Prostate gland (tissue), 2 donors: ENCODE data around the gene CTNNA1.

ENCODE experiments used
- POLR2A ChIP-seq: fragments of 450-650 bp; IDR thresholded peaks from one replicate; pipeline ENCODE4 v1.6.1; 2016; ENCODE audit warnings: antibody characterized with exemption, mild to moderate bottlenecking
- TF ChIP-seq, protein P1 (sequence below), 4 experiments: fragments of 200-600 bp in 2 of 4; fragments of 450-650 bp in 2 of 4; sonication (generic) in 2 of 4; IDR thresholded peaks; 1 replicate in 3 of 4; 2 replicates in 1 of 4; pipeline ENCODE4 v1.5.1; 2016 to 2019; ENCODE audit warnings: antibody characterized with exemption in 4 of 4, mild to moderate bottlenecking in 2 of 4, moderate library complexity in 2 of 4

DNA sequence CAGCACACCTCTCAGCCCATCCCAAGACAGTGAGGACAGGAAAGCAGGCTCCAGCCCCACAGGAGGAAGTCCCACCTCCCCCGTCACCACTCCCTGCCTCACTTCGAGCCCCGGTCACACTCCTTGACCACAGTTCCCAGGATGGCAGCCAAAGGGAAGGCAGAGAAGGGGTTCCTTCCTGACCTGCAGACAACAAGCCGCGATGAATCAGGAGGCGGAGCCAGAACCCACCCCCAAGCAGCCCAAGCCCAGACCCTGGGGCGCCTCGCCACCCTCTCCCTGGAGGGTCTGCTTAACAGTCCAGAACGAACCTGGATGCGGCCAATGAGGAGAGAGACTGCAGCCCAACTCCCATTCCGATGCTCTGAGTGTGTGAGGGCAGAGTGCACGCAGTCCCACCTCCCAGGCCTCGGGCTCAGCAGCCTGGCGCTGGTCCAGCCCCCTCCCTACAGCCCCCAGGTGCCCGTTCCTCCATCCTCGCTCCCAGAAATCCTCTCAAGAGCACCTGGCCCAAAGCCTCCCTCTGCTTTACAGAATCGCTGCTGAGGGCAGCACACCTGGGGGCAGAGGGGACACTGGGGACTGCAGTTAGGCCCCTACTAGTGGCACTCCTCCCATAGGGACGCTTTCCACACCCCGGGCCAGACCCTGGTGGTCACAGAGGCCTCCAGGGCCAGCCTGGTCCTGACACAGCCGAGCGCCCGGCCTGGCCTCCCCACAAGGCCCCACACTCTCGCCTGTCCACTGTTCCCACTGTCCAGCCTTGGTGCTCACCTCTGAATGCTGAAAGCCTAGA lies 191.5 kb downstream of the CTNNA1 start:
- TF ChIP-seq POLR2A: no peak
- TF ChIP-seq, protein P1, sequence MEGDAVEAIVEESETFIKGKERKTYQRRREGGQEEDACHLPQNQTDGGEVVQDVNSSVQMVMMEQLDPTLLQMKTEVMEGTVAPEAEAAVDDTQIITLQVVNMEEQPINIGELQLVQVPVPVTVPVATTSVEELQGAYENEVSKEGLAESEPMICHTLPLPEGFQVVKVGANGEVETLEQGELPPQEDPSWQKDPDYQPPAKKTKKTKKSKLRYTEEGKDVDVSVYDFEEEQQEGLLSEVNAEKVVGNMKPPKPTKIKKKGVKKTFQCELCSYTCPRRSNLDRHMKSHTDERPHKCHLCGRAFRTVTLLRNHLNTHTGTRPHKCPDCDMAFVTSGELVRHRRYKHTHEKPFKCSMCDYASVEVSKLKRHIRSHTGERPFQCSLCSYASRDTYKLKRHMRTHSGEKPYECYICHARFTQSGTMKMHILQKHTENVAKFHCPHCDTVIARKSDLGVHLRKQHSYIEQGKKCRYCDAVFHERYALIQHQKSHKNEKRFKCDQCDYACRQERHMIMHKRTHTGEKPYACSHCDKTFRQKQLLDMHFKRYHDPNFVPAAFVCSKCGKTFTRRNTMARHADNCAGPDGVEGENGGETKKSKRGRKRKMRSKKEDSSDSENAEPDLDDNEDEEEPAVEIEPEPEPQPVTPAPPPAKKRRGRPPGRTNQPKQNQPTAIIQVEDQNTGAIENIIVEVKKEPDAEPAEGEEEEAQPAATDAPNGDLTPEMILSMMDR (IDR thresholded peaks at IDR 0.05): no peak
